NCI-H82 treated with DMSO at 0.1 percent for 48 hours (cell line): Measurements from ENCODE around the gene TMEM179.
"Not testable (repeated sequence)": the region's sequence is repeated elsewhere in the genome, so short reads cannot be mapped to it uniquely, and the experiment has no call there.

Experiments
- DNase-seq: peaks from one replicate; lab custom pipeline; 2025; ENCODE audit not compliant: unreplicated experiment; lab: John Stamatoyannopoulos, UW

Gene TMEM179

GRCh38 chr14:104638190-104638589 is 33.6 kb upstream of the TMEM179 start:
- no peak for DNase-seq

- no peak for DNase-seq
Observed at GRCh38 chr14:104637546-104638003, 33.0 kb upstream of the TMEM179 start.

- not testable (repeated sequence) for DNase-seq
Observed at GRCh38 chr14:104636846-104637545, 32.4 kb upstream of the TMEM179 start.

GRCh38 chr14:104636131-104636530 is 31.6 kb upstream of the TMEM179 start:
- DNase-seq = no peak

- no peak for DNase-seq
Observed at GRCh38 chr14:104635717-104636116, 31.1 kb upstream of the TMEM179 start.

- no peak for DNase-seq
Observed at GRCh38 chr14:104634886-104635570, 30.5 kb upstream of the TMEM179 start.

GRCh38 chr14:104634138-104634760 is 29.7 kb upstream of the TMEM179 start:
- DNase-seq = no peak

- DNase-seq = no peak
Observed at GRCh38 chr14:104633276-104634137, 28.9 kb upstream of the TMEM179 start.

- no peak for DNase-seq
Observed at GRCh38 chr14:104632781-104633180, 28.2 kb upstream of the TMEM179 start.

GRCh38 chr14:104624939-104625338 is 20.4 kb upstream of the TMEM179 start:
- DNase-seq = no peak

- no peak for DNase-seq
Observed at GRCh38 chr14:104614126-104614812, 9.7 kb upstream of the TMEM179 start.

GRCh38 chr14:104611881-104612280 is 7.3 kb upstream of the TMEM179 start:
- DNase-seq = no peak

GRCh38 chr14:104610749-104611310 is 6.3 kb upstream of the TMEM179 start:
- DNase-seq = no peak

GRCh38 chr14:104609666-104610065 is 5.1 kb upstream of the TMEM179 start:
- no peak for DNase-seq

GRCh38 chr14:104603711-104604401 is 716 bp downstream of the TMEM179 start:
- DNase-seq = no peak

GRCh38 chr14:104602933-104603325 is 1.6 kb downstream of the TMEM179 start:
- no peak for DNase-seq

- DNase-seq = no peak
Observed at GRCh38 chr14:104602315-104602932, 2.1 kb downstream of the TMEM179 start.

GRCh38 chr14:104601786-104602185 is 2.8 kb downstream of the TMEM179 start:
- no peak for DNase-seq

- DNase-seq = no peak
Observed at GRCh38 chr14:104600805-104601204, 3.8 kb downstream of the TMEM179 start.
